Hepatocyte (in vitro differentiated cells): ENCODE results near the gene CABP2.

ENCODE experiments used
- CTCF ChIP-seq: fragments of 200-600 bp; sonication (generic); IDR thresholded peaks from 2 replicates; pipeline ENCODE4 v1.5.1; 2016; ENCODE audit warnings: antibody characterized with exemption, mild to moderate bottlenecking; ENCODE audit not compliant: poor library complexity
- EZH2 ChIP-seq: fragments of 200-600 bp; sonication (generic); IDR thresholded peaks from 2 replicates; pipeline ENCODE4 v1.6.1; 2016; ENCODE audit warnings: antibody characterized with exemption, mild to moderate bottlenecking, borderline replicate concordance
- EZH2phosphoT487 ChIP-seq: fragments of 200-600 bp; sonication (generic); IDR thresholded peaks from one replicate; pipeline ENCODE4 v1.6.1; 2018; ENCODE audit warnings: antibody characterized with exemption, mild to moderate bottlenecking, low read depth, moderate library complexity; ENCODE audit not compliant: unreplicated experiment, severe bottlenecking

DNA sequence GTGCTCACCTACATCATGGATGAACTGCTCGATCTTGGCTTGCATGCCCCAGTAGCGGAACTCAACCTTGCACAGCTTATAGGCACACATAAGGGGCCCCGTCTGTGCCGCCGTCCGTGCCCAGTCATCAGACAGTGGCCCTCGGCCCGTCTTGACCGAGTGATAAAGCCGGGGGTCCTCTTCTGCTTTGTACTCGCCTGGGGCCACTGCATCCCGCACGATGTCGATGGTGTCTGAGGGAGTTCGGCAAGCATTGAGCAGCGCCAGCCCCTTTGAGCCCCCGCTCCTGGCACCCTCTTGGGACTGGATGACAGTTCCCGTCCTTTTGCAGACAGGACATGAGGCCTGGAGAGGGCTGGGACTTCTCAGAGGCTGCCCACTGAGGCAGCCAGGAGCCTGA is 21.4 kb downstream of the CABP2 start:
- TF ChIP-seq EZH2: no peak
- no peak for TF ChIP-seq CTCF
- no peak for TF ChIP-seq EZH2phosphoT487
